ENCODE results near the gene NINJ2. TPM values are rescaled to one million over a fixed set of nuclear protein-coding genes. Genes with fewer than 3 reads are reported as not detected.

NINJ2 gene
- polyA plus RNA-seq, 3 donors, result 32.9 to 92.7 (median 73.7) TPM

- no peaks in the 10 kb centered on the region for H3K9me3 ChIP-seq (replicated peaks in 1 of 2; ENCODE audit: control insufficient read depth in 1 of 2, insufficient read depth in 1 of 2, low read length in 2 of 2)
- Mint-ChIP-seq H3K27ac (no peak overlapping the region), H3K9me3 (peaks cover 0 to 2% (median 0%) of the 10 kb centered on the region in 7 donors), H3K4me3 (no peak overlapping the region), H3K36me3 (peaks cover 10 to 23% of the 10 kb centered on the region in 2 donors), H3K27me3 (ENCODE audit: low read depth in 3 of 3) (peaks cover 0 to 1% (median 0%) of the 10 kb centered on the region in 3 donors), H3K4me1 (peaks cover 37% of the 10 kb centered on the region)
- H2AFZ ChIP-seq (ENCODE audit: insufficient read depth, low read depth, low read length, poor library complexity, severe bottlenecking), result no peak overlapping the region
- 37% methylated on average over 2 of the region's 13 CpGs for WGBS (ENCODE audit: insufficient coverage)
- H3K36me3 ChIP-seq (replicated peaks in 1 of 2; ENCODE audit: control insufficient read depth in 1 of 2, insufficient read depth in 2 of 2, low read length in 2 of 2), result no peaks in the 10 kb centered on the region
- no peak for TF ChIP-seq CTCF (IDR thresholded peaks at IDR 0.05)
- intact Hi-C loops (cut with micrococcal nuclease), result no loop called here
- H3K4me2 ChIP-seq (replicated peaks; ENCODE audit: extremely low read depth, low read length, poor library complexity, severe bottlenecking), result no peak overlapping the region
- peaks cover 25 to 31% of the 10 kb centered on the region in 2 donors for H3K4me1 ChIP-seq (ENCODE audit: control insufficient read depth in 1 of 2, insufficient read depth in 2 of 2, low read length in 2 of 2)
- H3K79me2 ChIP-seq (ENCODE audit: insufficient read depth, low read length), result no peaks in the 10 kb centered on the region
- no peak for DNase-seq
- H3K4me3 ChIP-seq (replicated peaks in 1 of 3; ENCODE audit: low read depth in 2 of 3, low read length in 3 of 3), result no peak overlapping the region
- H3K9ac ChIP-seq (ENCODE audit: insufficient read depth, low read length, poor library complexity, severe bottlenecking), result no peak overlapping the region
- H3K27ac ChIP-seq (ENCODE audit: low read depth in 1 of 2, low read length in 2 of 2), result no peak overlapping the region
- H3K27me3 ChIP-seq (ENCODE audit: control insufficient read depth in 2 of 2, insufficient read depth in 2 of 2, low read length in 2 of 2), result no peaks in the 10 kb centered on the region
- H4K20me1 ChIP-seq (ENCODE audit: insufficient read depth, low read length), result no peaks in the 10 kb centered on the region
These were observed 65.2 kb downstream of the NINJ2 start for GRCh38 chr12:597926-598568.

GRCh38 chr12:593396-594270 lies 69.6 kb downstream of the NINJ2 start:
- H3K36me3 ChIP-seq (replicated peaks in 1 of 2; ENCODE audit: control insufficient read depth in 1 of 2, insufficient read depth in 2 of 2, low read length in 2 of 2), result no peaks in the 10 kb centered on the region
- Mint-ChIP-seq H3K4me3 (peak overlapping the region in 1 of 2 donors; percentile 80), H3K4me1 (peaks cover 54% of the 10 kb centered on the region), H3K36me3 (peaks cover 18 to 23% of the 10 kb centered on the region in 2 donors), H3K27me3 (ENCODE audit: low read depth in 3 of 3) (peaks cover 0 to 1% (median 0%) of the 10 kb centered on the region in 3 donors), H3K9me3 (peaks cover 0 to 3% (median 0%) of the 10 kb centered on the region in 7 donors), H3K27ac (peak overlapping the region; percentile 53 to 92 (median 84))
- H4K20me1 ChIP-seq (ENCODE audit: insufficient read depth, low read length), result no peaks in the 10 kb centered on the region
- H3K4me3 ChIP-seq (replicated peaks in 1 of 3; ENCODE audit: low read depth in 2 of 3, low read length in 3 of 3), result peak overlapping the region in 1 of 3 experiments; percentile 30
- peak overlapping the region; percentile 42 for H3K4me2 ChIP-seq (replicated peaks; ENCODE audit: extremely low read depth, low read length, poor library complexity, severe bottlenecking)
- no peak overlapping the region for H2AFZ ChIP-seq (ENCODE audit: insufficient read depth, low read depth, low read length, poor library complexity, severe bottlenecking)
- WGBS (ENCODE audit: insufficient coverage), result 91% methylated on average over 3 of the region's 7 CpGs
- peak in 2 of 3 donors; percentile 41 to 68 for DNase-seq
- intact Hi-C loops (cut with micrococcal nuclease), result no loop called here
- peak overlapping the region; percentile 42 to 66 for H3K27ac ChIP-seq (ENCODE audit: low read depth in 1 of 2, low read length in 2 of 2)
- no peak for TF ChIP-seq CTCF (IDR thresholded peaks at IDR 0.05)
- H3K79me2 ChIP-seq (ENCODE audit: insufficient read depth, low read length), result no peaks in the 10 kb centered on the region
- H3K9ac ChIP-seq (ENCODE audit: insufficient read depth, low read length, poor library complexity, severe bottlenecking), result no peak overlapping the region
- H3K4me1 ChIP-seq (ENCODE audit: control insufficient read depth in 1 of 2, insufficient read depth in 2 of 2, low read length in 2 of 2), result peaks cover 39 to 47% of the 10 kb centered on the region in 2 donors
- H3K27me3 ChIP-seq (ENCODE audit: control insufficient read depth in 2 of 2, insufficient read depth in 2 of 2, low read length in 2 of 2), result no peaks in the 10 kb centered on the region
- H3K9me3 ChIP-seq (replicated peaks in 1 of 2; ENCODE audit: control insufficient read depth in 1 of 2, insufficient read depth in 1 of 2, low read length in 2 of 2), result no peaks in the 10 kb centered on the region
